CD8-positive, alpha-beta memory T cell (primary cell): ENCODE measurements around the gene WDR26. TPM values are rescaled to one million over a fixed set of nuclear protein-coding genes. Genes with fewer than 3 reads are reported as not detected.
"Not testable (repeated sequence)": the region's sequence is repeated elsewhere in the genome, so short reads cannot be mapped to it uniquely, and the experiment has no call there.

ENCODE experiments used
- CTCF ChIA-PET: fragments of 350-600 bp; sonication (Branson Sonifier 250); formaldehyde crosslinking; loops from one replicate; lab custom pipeline; 2021; ENCODE audit warnings: antibody characterized with exemption; lab: Charles Lee
- POLR2A ChIA-PET: fragments of 350-600 bp; sonication (Branson Sonifier 250); formaldehyde crosslinking; loops from one replicate; lab custom pipeline; 2021; ENCODE audit warnings: antibody characterized with exemption; lab: Charles Lee
- DNase-seq, 5 donors: peaks; one replicate each; pipeline versions ENCODE4 v3.0.0 to v3.0.0-alpha.2; 2020 to 2022; ENCODE audit warnings: mixed read lengths in 1 of 5
- H3K27ac ChIP-seq: one replicate; pipeline ENCODE4 v1.7.0; 2013; ENCODE audit warnings: low read depth, mild to moderate bottlenecking, low read length, moderate library complexity
- H3K27me3 ChIP-seq: 2 replicates; pipeline ENCODE4 v1.7.0; 2013; ENCODE audit warnings: low read length, mild to moderate bottlenecking; ENCODE audit not compliant: insufficient read depth, poor library complexity, severe bottlenecking
- H3K36me3 ChIP-seq: 2 replicates; pipeline ENCODE4 v1.7.0; 2013; ENCODE audit warnings: mild to moderate bottlenecking, low read length, moderate library complexity; ENCODE audit not compliant: insufficient read depth
- H3K4me1 ChIP-seq: 2 replicates; pipeline ENCODE4 v1.7.0; 2013; ENCODE audit warnings: mild to moderate bottlenecking, low read length, moderate library complexity; ENCODE audit not compliant: insufficient read depth
- H3K4me3 ChIP-seq: 2 replicates; pipeline ENCODE4 v1.7.0; 2013; ENCODE audit warnings: mild to moderate bottlenecking, low read length
- H3K9me3 ChIP-seq: 2 replicates; pipeline ENCODE4 v1.7.0; 2013; ENCODE audit warnings: mild to moderate bottlenecking, low read length
- H3K27ac Mint-ChIP-seq, 8 donors: one replicate each; pipeline ENCODE4 v1.8.0; 2020 to 2021; ENCODE audit warnings: mixed read lengths in 8 of 8, mild to moderate bottlenecking in 6 of 8, inconsistent platforms in 3 of 8, moderate library complexity in 3 of 8
- H3K27me3 Mint-ChIP-seq, 2 donors: one replicate each; pipeline ENCODE4 v1.8.0; 2020 to 2021; ENCODE audit warnings: mixed read lengths in 2 of 2, mild to moderate bottlenecking in 1 of 2, moderate library complexity in 1 of 2
- H3K36me3 Mint-ChIP-seq, 3 donors: one replicate each; pipeline ENCODE4 v1.8.0; 2020 to 2021; ENCODE audit warnings: mixed read lengths in 3 of 3, inconsistent platforms in 1 of 3, mild to moderate bottlenecking in 1 of 3
- H3K4me1 Mint-ChIP-seq, 3 donors: one replicate each; pipeline ENCODE4 v1.8.0; 2020 to 2021; ENCODE audit warnings: mixed read lengths in 3 of 3, inconsistent platforms in 1 of 3, mild to moderate bottlenecking in 1 of 3
- H3K4me3 Mint-ChIP-seq, 7 donors: one replicate each; pipeline ENCODE4 v1.8.0; 2020 to 2021; ENCODE audit warnings: mixed read lengths in 7 of 7, mild to moderate bottlenecking in 6 of 7, moderate library complexity in 4 of 7, inconsistent platforms in 2 of 7
- H3K9me3 Mint-ChIP-seq, 5 donors: one replicate each; pipeline ENCODE4 v1.8.0; 2020 to 2022; ENCODE audit warnings: mixed read lengths in 5 of 5, mild to moderate bottlenecking in 3 of 5, moderate library complexity in 2 of 5, inconsistent platforms in 1 of 5
- polyA plus RNA-seq: library from polyadenylated mRNA; unstranded; fragments of 300-500 nt; fragmentation: Illumina TruSeq; gene quantifications from one replicate; pipeline ENCODE4 v1.2.3, GENCODE V29; 2021
- total RNA-seq, 2 experiments: library from RNA; stranded (reverse); gene quantifications; one replicate each; pipeline ENCODE4 v1.2.3, GENCODE V29; 2021

Gene WDR26
- total and polyA plus RNA-seq, 3 experiments from 2014 or later: 5.6 to 66.1 (median 65.8) TPM

DNA sequence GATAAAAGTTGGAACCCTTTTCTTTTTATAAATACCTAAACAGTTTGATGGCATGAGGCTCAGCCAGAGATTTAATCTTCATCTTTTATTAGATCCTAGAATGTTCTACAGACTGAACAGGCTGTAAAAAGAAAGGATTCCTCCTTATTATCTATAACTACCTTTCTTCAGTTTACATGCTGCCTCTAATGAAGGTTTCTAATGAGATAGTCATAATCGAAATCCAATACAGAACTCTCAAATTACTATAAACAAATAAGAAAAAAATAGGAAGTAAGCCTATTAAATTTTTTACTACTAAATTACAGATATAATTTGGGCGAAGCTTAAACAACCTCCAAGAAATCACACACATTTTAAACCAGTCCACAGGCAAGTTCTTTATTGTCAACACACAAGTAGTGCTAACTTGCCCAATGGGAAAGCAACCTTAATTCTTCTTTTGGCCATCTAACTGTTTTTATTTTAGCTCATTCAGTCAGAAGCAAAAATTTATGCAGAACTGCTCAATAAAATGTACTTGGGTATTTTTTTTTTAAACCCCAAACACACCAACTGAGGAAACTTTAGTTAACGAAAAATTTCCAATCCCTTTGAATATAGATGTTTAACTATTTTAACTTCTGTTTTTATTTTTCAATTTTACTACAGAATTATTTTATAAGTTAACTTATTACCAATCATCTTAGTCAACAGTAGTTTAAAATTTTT, 4.8 kb downstream of the WDR26 start:
- H3K36me3 Mint-ChIP-seq: peaks cover 0 to 66% (median 5%) of the 10 kb centered on the region in 3 donors

DNA sequence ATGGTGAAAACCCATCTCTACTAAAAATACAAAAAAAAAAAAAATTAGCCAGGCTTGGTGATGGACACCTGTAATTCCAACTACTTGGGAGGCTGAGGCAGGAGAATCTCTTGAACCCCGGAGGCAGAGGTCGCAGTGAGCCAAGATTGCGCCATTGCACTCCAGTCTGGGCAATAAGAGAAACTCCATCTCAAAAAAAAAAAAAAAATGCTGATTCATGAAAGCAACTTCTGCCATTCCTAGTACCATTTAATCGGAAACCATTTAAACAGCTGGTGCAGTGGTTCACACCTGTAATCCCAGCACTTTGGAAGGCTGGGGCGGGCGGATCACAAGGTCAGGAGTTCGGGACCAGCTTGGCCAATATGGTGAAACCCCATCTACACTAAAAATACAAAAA, 5.9 kb downstream of the WDR26 start:
- Mint-ChIP-seq H3K4me1 (peaks cover 62 to 86% (median 81%) of the 10 kb centered on the region in 3 donors), H3K36me3 (peaks cover 0 to 75% (median 10%) of the 10 kb centered on the region in 3 donors), H3K4me3 (peak overlapping the region in 3 of 7 donors; percentile 22 to 67 (median 32)), H3K27ac (peak overlapping the region in 2 of 8 donors; percentile 40 to 91)
- H3K27ac ChIP-seq, H3K27me3 Mint-ChIP-seq, H3K4me3 ChIP-seq, CTCF ChIA-PET, DNase-seq, H3K36me3 ChIP-seq, H3K9me3 Mint-ChIP-seq, H3K27me3 ChIP-seq, H3K9me3 ChIP-seq: not testable (repeated sequence)
- POLR2A ChIA-PET: interaction anchor here (0.7 kb wide), 1 partner anchor 54 kb away, joined by 4 read pairs; no protein-coding TSS in a partner anchor
- H3K4me1 ChIP-seq: peaks cover 39% of the 10 kb centered on the region

More for the DNA sequence above, 4.8 kb downstream of the WDR26 start:
- H3K4me3 Mint-ChIP-seq: peak overlapping the region in 4 of 7 donors; percentile 3 to 67 (median 18)
- ChIA-PET POLR2A (interaction anchor here (1.0 kb wide), 1 partner anchor 74 kb away, joined by 3 read pairs; no protein-coding TSS in a partner anchor), CTCF (interaction anchor here (1.0 to 1.8 kb wide), 2 partner anchors 17 to 28 kb away, joined by 3 to 10 read pairs; no protein-coding TSS in a partner anchor)
- H3K27ac Mint-ChIP-seq: peak overlapping the region in 2 of 8 donors; percentile 17 to 33
- no peak overlapping the region for H3K4me3 ChIP-seq
- H3K9me3 ChIP-seq: no peaks in the 10 kb centered on the region
- no peak overlapping the region for H3K27ac ChIP-seq
- H3K27me3 ChIP-seq: no peaks in the 10 kb centered on the region
- H3K36me3 ChIP-seq: no peaks in the 10 kb centered on the region
- no peaks in the 10 kb centered on the region for H3K9me3 Mint-ChIP-seq
- H3K4me1 ChIP-seq: peaks cover 39% of the 10 kb centered on the region
- peaks cover 55 to 75% (median 70%) of the 10 kb centered on the region in 3 donors for H3K4me1 Mint-ChIP-seq
- no peaks in the 10 kb centered on the region for H3K27me3 Mint-ChIP-seq
- DNase-seq: no peak

DNA sequence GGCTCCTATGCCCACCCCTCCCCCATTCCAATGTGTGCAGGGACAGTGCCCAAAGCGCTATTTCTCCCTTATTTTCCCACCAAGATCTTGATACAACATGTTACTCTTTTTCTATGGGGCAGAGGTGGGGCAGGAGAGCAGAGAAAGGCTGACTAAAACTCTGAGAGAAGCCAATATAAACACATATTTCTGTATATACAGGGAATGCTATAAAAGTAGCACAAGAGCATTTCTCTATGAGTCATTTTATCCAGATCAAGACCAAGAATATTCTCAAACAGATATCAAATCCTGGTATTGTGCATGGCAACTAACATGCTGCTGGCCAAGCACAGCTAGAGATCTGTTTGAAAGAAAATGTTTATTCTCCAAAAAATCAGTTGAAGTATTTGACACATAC, 7.3 kb downstream of the WDR26 start:
- H3K4me1 ChIP-seq: peaks cover 29% of the 10 kb centered on the region
- peaks cover 56 to 84% (median 77%) of the 10 kb centered on the region in 3 donors for H3K4me1 Mint-ChIP-seq

GRCh38 chr1:224426869-224427268, 7.7 kb downstream of the WDR26 start:
- H3K4me3 ChIP-seq, H3K27me3 ChIP-seq, H3K9me3 Mint-ChIP-seq, CTCF ChIA-PET, DNase-seq, H3K9me3 ChIP-seq, POLR2A ChIA-PET, H3K27me3 Mint-ChIP-seq, H3K27ac ChIP-seq: not testable (repeated sequence)
- Histone ChIP-seq H3K4me1 (peaks cover 25% of the 10 kb centered on the region), H3K36me3 (peaks cover 20% of the 10 kb centered on the region)
- peaks cover 0 to 76% (median 17%) of the 10 kb centered on the region in 3 donors for H3K36me3 Mint-ChIP-seq
- H3K4me1 Mint-ChIP-seq: peaks cover 55 to 83% (median 77%) of the 10 kb centered on the region in 3 donors
- H3K4me3 Mint-ChIP-seq: peak overlapping the region in 1 of 7 donors; percentile 0
- peak overlapping the region in 1 of 8 donors; percentile 32 for H3K27ac Mint-ChIP-seq

More for the DNA sequence above, 7.3 kb downstream of the WDR26 start:
- peaks cover 15% of the 10 kb centered on the region for H3K36me3 ChIP-seq
- H3K9me3 Mint-ChIP-seq: no peaks in the 10 kb centered on the region
- no peaks in the 10 kb centered on the region for H3K27me3 ChIP-seq
- peak overlapping the region in 3 of 7 donors; percentile 0 to 31 (median 2) for H3K4me3 Mint-ChIP-seq
- H3K27ac Mint-ChIP-seq: peak overlapping the region in 2 of 8 donors; percentile 44 to 62
- no peaks in the 10 kb centered on the region for H3K27me3 Mint-ChIP-seq
- H3K9me3 ChIP-seq: no peaks in the 10 kb centered on the region
- H3K27ac ChIP-seq: no peak overlapping the region
- CTCF ChIA-PET: no interaction called here
- DNase-seq: no peak
- no peak overlapping the region for H3K4me3 ChIP-seq
- POLR2A ChIA-PET: no interaction called here
- H3K36me3 Mint-ChIP-seq: peaks cover 0 to 74% (median 13%) of the 10 kb centered on the region in 3 donors

DNA sequence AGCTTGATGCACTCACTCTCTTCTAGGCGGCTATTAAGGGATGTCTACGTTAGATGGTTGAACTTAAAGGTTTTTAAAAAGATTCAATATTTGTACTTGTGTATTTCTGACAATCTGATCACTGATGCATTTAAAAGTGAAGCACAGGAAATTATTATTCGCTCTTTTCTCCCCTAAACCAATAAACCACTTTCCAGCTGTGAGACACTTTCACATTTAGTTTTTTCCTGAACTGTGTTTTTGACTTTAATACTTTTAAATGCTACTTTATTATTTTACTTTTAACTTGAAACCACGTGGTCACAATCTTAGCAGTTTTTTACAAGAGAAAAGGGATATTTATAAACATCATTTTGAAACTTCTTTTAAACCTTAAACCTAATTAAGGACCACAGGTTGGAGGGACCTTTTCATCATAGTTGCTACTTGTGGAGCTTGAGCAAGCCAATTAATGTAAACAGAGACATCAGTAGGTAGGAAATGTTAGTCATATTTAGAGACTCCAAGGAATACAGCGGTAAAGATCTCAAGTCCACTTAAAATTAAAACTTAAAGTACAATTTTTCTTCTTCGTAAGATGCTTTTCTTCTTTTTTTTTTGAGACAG, 9.2 kb downstream of the WDR26 start:
- Mint-ChIP-seq H3K9me3 (no peaks in the 10 kb centered on the region), H3K4me3 (peak overlapping the region in 3 of 7 donors; percentile 8 to 36 (median 21)), H3K4me1 (peaks cover 47 to 74% (median 67%) of the 10 kb centered on the region in 3 donors), H3K27ac (peak overlapping the region in 5 of 8 donors; percentile 14 to 50 (median 48)), H3K27me3 (no peaks in the 10 kb centered on the region), H3K36me3 (peaks cover 0 to 75% (median 18%) of the 10 kb centered on the region in 3 donors)
- Histone ChIP-seq H3K9me3 (no peaks in the 10 kb centered on the region), H3K36me3 (peaks cover 28% of the 10 kb centered on the region), H3K4me3 (no peak overlapping the region), H3K27me3 (no peaks in the 10 kb centered on the region), H3K4me1 (peaks cover 10% of the 10 kb centered on the region), H3K27ac (no peak overlapping the region)
- ChIA-PET CTCF (interaction anchor here (1.0 kb wide), 1 partner anchor 32 kb away, joined by 5 read pairs; no protein-coding TSS in a partner anchor), POLR2A (no interaction called here)
- no peak for DNase-seq

DNA sequence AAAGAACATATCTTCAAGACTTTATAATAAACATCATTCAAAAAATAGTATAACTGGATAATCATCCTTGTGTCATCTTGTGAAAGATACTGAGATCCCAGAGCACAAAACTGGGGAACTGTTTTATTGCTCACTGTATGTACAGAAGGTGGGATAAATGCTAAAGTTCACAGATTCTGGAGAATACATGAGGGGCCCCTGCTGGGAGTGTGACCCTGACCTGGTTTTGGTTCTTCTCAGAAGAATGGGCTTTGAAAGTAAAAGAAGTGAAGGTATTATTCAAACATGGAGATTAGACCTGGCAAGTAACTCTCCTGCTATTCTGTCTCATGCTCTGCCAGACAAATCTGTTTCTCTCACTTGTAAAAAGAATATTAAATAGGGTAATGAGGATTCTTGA, 14.5 kb downstream of the WDR26 start:
- Mint-ChIP-seq H3K27ac (no peak overlapping the region), H3K9me3 (no peaks in the 10 kb centered on the region), H3K36me3 (peaks cover 4 to 86% (median 37%) of the 10 kb centered on the region in 3 donors), H3K4me3 (no peak overlapping the region), H3K27me3 (no peaks in the 10 kb centered on the region), H3K4me1 (peaks cover 34 to 46% (median 45%) of the 10 kb centered on the region in 3 donors)
- Histone ChIP-seq H3K27ac (no peak overlapping the region), H3K4me3 (no peak overlapping the region), H3K27me3 (no peaks in the 10 kb centered on the region), H3K9me3 (no peaks in the 10 kb centered on the region), H3K4me1 (no peaks in the 10 kb centered on the region), H3K36me3 (peaks cover 67% of the 10 kb centered on the region)
- ChIA-PET CTCF (interaction anchor here (1.4 kb wide), 1 partner anchor 13 kb away, joined by 3 read pairs; no protein-coding TSS in a partner anchor), POLR2A (no interaction called here)
- DNase-seq: no peak

- no peak overlapping the region for H3K27ac ChIP-seq
- H3K9me3 Mint-ChIP-seq: no peaks in the 10 kb centered on the region
- H3K36me3 Mint-ChIP-seq: peaks cover 0 to 69% (median 10%) of the 10 kb centered on the region in 3 donors
- no peaks in the 10 kb centered on the region for H3K27me3 Mint-ChIP-seq
- ChIA-PET POLR2A (no interaction called here), CTCF (interaction anchor here (1.5 kb wide), 1 partner anchor 46 kb away, joined by 6 read pairs; no protein-coding TSS in a partner anchor)
- H3K27me3 ChIP-seq: no peaks in the 10 kb centered on the region
- peaks cover 23% of the 10 kb centered on the region for H3K36me3 ChIP-seq
- no peaks in the 10 kb centered on the region for H3K9me3 ChIP-seq
- no peak for DNase-seq
- H3K27ac Mint-ChIP-seq: peak overlapping the region in 6 of 8 donors; percentile 34 to 88 (median 54)
- no peak overlapping the region for H3K4me3 ChIP-seq
- no peaks in the 10 kb centered on the region for H3K4me1 ChIP-seq
- peaks cover 26 to 44% (median 38%) of the 10 kb centered on the region in 3 donors for H3K4me1 Mint-ChIP-seq
- H3K4me3 Mint-ChIP-seq: no peak overlapping the region
These were observed 22.8 kb downstream of the WDR26 start for GRCh38 chr1:224411766-224412165.

- POLR2A ChIA-PET: no interaction called here
- H3K4me3 Mint-ChIP-seq: no peak overlapping the region
- H3K36me3 ChIP-seq: peaks cover 27% of the 10 kb centered on the region
- peak overlapping the region in 4 of 8 donors; percentile 1 to 45 (median 28) for H3K27ac Mint-ChIP-seq
- no peaks in the 10 kb centered on the region for H3K4me1 ChIP-seq
- no peak overlapping the region for H3K27ac ChIP-seq
- no peaks in the 10 kb centered on the region for H3K9me3 ChIP-seq
- no peaks in the 10 kb centered on the region for H3K9me3 Mint-ChIP-seq
- no peak for DNase-seq
- no peaks in the 10 kb centered on the region for H3K27me3 Mint-ChIP-seq
- H3K36me3 Mint-ChIP-seq: peaks cover 0 to 80% (median 16%) of the 10 kb centered on the region in 3 donors
- no peaks in the 10 kb centered on the region for H3K27me3 ChIP-seq
- no peak overlapping the region for H3K4me3 ChIP-seq
- peaks cover 33 to 55% (median 52%) of the 10 kb centered on the region in 3 donors for H3K4me1 Mint-ChIP-seq
- CTCF ChIA-PET: no interaction called here
These were observed 26.4 kb downstream of the WDR26 start for GRCh38 chr1:224408294-224408590.
